Measurements from ENCODE around the gene CEP128.

CEP128 gene

DNA sequence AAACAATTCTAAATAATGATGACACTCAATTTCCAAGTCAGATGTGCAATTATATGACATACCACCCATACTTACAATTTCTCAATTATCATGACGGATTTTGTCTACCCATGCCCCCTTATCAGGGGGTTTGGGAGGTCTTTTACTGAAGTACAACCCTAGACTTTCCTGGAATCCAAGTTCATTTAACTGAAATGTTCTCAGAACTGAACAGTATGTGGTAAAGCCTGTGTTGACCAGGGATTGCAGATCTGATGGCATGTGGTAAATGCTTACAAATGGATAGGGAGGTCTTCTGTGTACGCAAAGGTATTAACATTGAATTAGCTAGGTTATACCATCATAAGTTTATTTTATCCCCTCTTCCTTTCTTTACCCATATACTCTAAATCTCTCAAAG is 281.8 kb downstream of the CEP128 start:
- no peak for DNase-seq

DNA sequence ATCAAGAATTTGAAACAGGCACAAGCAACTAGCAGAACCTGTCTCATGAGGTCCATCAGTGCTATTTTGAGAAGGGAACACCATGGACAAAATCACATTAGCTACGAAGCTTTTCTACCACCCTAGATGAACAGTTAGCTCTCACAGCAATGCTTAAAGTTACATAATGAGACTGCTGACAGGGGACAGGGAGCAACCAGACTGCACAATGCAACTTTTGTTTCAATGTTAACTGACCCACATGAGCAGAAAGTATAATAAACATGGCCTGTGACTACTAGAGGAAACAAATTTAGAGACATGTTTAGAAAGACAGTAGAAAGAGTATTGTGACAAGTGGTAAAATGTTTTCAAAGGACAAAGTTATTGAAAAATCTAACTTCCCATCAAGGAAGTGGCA is 282.8 kb downstream of the CEP128 start:
- no peak for DNase-seq

- no peak for DNase-seq
These were observed 283.4 kb downstream of the CEP128 start for GRCh38 chr14:80658155-80658554.

DNA sequence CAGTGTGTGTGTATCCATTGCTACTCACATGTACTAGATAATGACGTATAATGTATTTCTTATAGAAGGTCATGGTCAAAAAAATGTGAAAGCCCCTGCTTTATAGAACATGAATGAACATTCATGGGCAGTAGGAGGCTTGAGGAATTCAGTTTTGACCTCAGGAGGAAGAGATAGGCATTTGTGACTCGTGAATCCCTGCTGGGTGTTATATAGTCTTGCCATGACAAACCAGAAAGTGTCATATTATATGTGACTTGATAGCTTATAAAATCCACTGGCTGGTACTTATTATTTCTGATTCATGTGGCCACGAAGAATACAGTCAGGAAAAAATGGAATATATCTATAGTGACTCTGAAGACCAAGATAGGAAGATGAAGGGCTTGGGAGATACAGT is 287.6 kb downstream of the CEP128 start:
- DNase-seq: no peak

- DNase-seq: no peak
These were observed 295.7 kb downstream of the CEP128 start for GRCh38 chr14:80645667-80646413.

DNA sequence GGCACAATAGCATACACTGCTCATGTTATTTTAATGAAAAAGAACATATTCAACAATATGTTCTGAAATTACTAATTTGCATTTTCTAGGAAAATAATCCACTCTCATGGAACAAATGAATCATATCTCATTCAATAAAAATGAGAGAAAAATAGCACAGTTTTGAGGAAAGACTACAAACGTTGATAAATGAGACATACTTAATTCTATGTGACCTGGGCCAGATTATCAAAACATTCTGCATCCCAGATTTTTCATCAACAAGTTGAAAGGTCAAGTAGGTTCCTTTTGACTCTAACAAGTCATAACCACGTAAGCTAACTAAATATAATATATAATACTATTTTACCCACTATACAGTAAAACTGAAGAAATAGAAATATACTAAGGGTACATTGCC is 296.7 kb downstream of the CEP128 start:
- DNase-seq: no peak

- no peak for DNase-seq
These were observed 302.7 kb downstream of the CEP128 start for GRCh38 chr14:80638620-80639515.

DNA sequence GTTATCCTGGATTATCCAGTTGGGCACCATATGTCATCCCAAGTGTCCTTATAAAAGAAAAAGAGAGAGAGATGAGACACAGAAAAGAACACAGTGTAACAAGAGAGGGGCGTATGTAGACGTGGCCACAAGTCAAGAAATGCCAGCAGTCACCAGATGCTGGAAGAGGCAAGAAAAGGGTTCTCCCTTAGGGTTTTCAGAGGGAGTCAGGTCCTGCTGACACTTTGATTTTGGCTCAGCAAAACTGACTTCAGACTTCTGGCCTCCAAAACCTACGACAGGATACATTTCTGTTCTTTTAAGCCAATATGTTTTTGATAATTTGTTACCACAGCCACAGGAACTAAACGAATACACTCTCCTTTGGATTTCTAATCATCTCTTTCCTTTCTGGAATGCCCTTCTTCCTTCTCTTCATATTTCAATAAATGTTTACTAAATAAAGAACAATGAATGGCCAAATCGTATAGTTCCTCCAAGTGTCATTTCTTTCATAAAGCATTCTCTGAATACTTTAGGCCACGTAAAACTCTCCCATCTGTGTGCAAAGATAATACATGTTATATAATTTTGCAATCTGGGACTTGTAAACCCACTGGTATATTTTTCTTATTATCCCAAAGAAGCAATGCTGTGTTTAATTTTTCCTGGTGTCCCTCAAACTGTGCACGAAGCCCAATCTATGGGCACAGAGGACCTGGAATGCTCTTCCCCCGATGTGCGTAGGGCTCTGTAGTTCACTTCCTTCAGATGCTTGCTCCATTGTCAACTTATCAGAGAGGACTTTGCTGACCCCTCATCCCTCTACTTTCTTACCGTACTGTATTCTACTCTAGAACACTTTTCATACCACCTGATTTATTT is 303.6 kb downstream of the CEP128 start:
- no peak for DNase-seq

DNA sequence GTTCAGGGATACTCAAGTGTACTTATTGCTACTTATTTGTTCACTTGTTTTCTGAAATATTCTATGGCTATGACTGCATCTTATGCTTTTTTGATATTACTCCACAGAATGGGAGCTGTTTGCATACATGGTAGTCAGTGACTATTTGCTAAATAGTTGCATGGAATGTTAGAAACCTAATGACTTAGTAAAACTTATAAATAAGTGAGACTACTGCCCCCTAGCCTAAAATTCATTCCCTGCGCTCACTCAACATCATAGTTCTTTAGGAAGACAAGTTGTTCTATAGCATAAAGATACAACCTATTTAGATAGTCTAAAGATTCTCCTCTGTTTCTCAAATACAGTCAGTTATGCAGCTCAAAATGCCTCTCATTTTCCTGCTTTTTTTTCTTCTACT is 305.5 kb downstream of the CEP128 start:
- no peak for DNase-seq

DNA sequence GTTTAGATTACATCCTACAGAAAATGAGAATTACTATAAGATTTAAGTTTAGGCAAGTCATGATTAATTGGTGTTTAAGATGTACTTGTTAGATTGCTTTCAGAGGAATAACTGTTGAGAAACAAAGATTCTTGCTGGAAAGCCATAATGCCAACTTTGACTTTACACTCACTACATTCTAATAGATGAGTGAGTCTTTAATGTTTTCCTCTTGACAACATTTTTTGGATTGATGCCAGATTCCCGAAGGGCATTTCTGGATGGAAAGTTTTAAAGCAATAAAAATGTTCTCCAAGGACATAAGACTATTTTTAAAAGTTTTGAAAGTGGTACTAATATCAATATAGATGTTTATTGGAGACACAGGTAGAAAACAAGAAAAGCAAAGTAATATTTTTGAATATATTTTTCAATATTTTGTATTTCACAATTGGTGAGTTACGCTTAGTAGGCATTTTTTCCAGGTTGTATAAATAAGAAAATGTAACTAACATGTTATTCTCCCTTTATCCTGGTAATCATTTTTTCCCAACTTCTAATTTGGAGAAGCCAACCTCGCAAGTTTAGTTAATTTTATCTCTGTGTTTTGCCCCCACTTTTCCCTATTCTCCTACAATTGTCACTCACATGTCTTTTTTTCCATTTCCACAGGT is 307.3 kb downstream of the CEP128 start:
- no peak for DNase-seq

DNA sequence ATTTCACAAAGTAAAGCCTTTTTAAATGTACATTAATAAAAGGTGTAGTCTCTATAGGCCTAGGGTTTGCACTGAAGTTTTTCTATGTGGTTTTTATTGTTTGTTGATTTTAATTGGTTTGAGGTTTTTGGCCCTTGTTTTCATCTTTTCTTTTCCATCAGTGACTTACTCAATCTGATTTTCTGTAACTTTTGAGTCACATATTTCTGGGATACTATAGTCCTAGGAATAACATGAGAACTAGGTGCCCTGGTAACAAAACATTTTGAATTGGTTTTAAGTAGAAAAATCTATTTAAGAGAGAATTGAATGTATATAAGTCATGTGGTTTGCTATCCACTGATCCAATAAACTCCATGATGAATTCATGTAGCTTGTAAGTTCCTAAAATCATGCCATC is 311.9 kb downstream of the CEP128 start:
- no peak for DNase-seq

GRCh38 chr14:80628547-80628946 is 313.0 kb downstream of the CEP128 start:
- DNase-seq: no peak

DNA sequence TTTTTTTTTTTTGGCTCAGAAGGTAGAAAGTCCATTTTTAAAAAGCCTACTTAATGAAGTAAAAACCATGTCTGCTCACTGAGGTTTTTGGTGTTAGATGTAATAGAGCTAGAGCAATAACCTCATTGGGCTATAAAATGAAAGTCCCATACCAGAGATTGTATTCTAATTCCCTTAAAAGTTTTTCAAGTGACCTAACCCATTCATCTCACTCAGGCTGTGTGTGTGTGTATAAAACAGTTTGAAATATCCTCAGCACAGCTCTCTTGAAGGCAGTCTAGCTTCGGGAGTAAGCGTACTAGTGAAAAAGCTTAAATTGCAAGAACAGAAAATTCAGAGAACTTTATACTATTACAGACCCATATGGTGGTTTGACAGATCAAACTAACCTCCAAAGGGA is 313.8 kb downstream of the CEP128 start:
- DNase-seq: no peak

DNA sequence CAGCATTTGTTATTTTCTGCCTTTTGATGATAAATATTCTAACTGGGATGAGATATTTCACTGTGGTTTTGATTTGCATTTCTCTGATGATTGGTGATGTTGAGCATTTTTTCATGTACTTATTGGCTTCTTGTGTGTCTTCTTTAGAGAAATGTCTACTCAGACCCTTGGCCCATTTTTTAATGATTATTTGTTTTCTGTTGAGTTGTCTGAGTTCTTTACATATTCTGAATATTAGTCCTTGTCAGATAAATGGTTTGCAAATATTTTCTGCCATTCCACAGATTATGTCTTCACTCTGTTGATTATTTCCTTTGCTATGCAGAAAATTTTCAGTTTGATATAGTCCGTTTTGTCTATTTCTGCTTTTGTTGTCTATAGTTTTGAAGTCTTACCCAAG is 317.0 kb downstream of the CEP128 start:
- DNase-seq: no peak

GRCh38 chr14:80621701-80622100 is 319.8 kb downstream of the CEP128 start:
- DNase-seq: no peak

DNA sequence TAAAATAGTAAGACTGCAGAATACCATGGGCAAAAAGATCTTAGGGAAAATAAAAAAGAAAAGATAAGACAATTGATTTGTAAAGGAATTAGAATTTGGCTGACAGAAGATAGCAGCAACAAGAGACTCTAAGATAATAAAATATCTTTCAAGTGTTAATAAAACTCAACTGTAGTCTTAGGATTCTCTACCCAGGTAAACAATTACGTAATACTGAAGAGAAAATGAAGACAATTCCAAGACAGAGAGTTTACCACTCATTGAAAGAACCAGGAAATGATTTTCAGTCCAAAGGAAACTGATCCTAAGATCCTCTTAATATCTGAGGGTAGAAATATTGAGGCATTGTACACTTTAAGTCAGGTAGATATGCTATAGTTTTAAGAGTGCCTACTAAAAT is 321.1 kb downstream of the CEP128 start:
- DNase-seq: no peak

- no peak for DNase-seq
These were observed 322.7 kb downstream of the CEP128 start for GRCh38 chr14:80618751-80619329.

- no peak for DNase-seq
These were observed 325.7 kb downstream of the CEP128 start for GRCh38 chr14:80615831-80616230.

GRCh38 chr14:80609055-80609454 is 332.5 kb downstream of the CEP128 start:
- DNase-seq: no peak

- no peak for DNase-seq
These were observed 333.0 kb downstream of the CEP128 start for GRCh38 chr14:80608563-80608962.

DNA sequence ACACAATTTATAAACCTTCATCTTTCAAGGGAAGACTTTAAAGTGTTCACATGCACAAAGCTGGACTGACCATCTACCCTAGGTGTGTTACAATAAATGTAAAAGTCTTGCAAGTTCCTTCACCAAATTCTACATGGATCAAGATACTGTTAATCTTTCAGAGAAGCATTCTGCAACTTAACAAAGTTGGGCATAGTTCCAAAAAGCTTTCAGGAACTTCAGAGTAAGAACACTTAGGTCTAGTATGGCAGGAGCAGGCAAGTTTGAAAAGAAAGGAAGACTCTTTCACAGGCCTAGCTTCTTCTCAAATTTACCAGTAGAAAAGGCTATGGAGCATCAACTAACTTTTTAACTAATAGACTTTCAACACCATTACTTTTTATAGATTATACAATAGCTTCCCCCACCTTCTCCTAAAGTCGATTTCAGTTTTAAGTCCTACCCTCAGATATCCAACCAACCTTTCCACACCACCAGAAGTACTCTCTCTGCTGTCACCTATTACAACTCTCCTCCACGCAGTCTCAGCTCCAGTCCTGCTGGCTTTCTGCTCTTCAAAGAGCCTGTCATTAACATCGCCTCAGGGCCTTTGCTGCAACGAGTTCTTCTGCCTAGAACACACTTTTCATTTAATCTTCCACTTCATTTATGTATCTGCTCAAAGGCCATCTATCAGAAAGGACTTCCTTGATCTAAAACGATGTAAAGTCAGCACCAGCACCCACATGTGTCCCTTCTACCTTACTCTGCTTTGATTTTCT is 333.9 kb downstream of the CEP128 start:
- DNase-seq: no peak

DNA sequence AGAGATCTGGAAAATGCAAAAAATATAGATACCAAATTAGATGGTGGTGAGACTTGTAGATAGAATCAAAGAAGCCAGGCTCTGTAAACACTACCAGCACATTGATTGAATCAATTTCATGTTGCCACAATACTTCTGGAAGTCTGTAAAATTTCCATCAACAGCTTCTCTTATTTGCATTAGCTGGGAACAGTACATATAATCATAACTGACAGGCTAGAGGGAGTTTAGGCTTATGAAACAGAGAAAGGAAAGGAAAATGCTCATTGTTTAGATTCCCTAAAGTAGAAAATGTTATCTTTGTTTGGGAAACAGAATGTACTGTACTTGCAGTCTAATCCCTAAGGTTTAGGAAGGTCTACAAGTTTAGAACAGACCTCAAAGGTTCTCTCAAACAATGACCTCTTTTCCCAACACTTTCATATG is 335.2 kb downstream of the CEP128 start:
- DNase-seq: no peak

All from activated CD4-positive, alpha-beta T cell treated with anti-CD3 and anti-CD28 coated beads, Interleukin-2, Interleukin-6, amounts not matched to agents 100 ng/mL and 50 ng/mL, durations not matched to agents 16 hours and 8 hours (primary cell).